Adrenal gland (tissue), 12 donors: Measurements from ENCODE around the gene PRKD1. TPM values are rescaled to one million over a fixed set of nuclear protein-coding genes. Genes with fewer than 3 reads are reported as not detected.

ENCODE experiments used
- DNase-seq, 7 donors: peaks; one replicate each; pipeline ENCODE4 v3.0.0-alpha.2; 2019 to 2020
- H3K27ac ChIP-seq, 5 donors: fragments of 200-600 bp; sonication (generic) in 4 of 5; 1 replicate in 3 of 5; 2 replicates in 2 of 5; pipeline versions ENCODE4 v1.5.1 to v1.8.0; 2016 to 2020; ENCODE audit warnings: mild to moderate bottlenecking in 1 of 5
- H3K27me3 ChIP-seq: fragments of 200-600 bp; 2 replicates; pipeline ENCODE4 v1.8.0; 2021
- H3K36me3 ChIP-seq, 2 donors: fragments of 200-600 bp; replicated peaks in 1 of 2; 1 replicate in 1 of 2; 2 replicates in 1 of 2; pipeline versions ENCODE4 v1.5.1 to v1.8.0; 2018 to 2022
- H3K4me1 ChIP-seq, 2 donors: fragments of 200-600 bp; replicated peaks in 1 of 2; 1 replicate in 1 of 2; 2 replicates in 1 of 2; pipeline versions ENCODE4 v1.5.1 to v1.8.0; 2018 to 2021
- H3K4me3 ChIP-seq, 4 donors: fragments of 200-600 bp; sonication (generic) in 3 of 4; one replicate each; pipeline ENCODE4 v1.5.1; 2016 to 2018
- H3K9me3 ChIP-seq, 3 donors: fragments of 200-600 bp; sonication (generic) in 1 of 3; replicated peaks in 1 of 3; 1 replicate in 2 of 3; 2 replicates in 1 of 3; pipeline versions ENCODE4 v1.5.1 to v1.8.0; 2016 to 2021
- POLR2A ChIP-seq, 2 donors: fragments of 450-650 bp; IDR thresholded peaks; one replicate each; pipeline ENCODE4 v1.6.1; 2017; ENCODE audit warnings: antibody characterized with exemption in 2 of 2, mild to moderate bottlenecking in 2 of 2, moderate library complexity in 1 of 2
- WGBS, 4 donors: extraction: QIAGEN DNeasy Blood & Tissue Kit in 2 of 4; methylation state at CpG; one replicate each; pipeline versions ENCODE4 v1.1.5 to v1.1.7; 2013 to 2017; 5-methylcytosine and 5-hydroxymethylcytosine counted together
- intact Hi-C, 2 donors: fragments of 100-400 bp; cut with DNase I; formaldehyde crosslinking; loops; one replicate each; pipeline versions ENCODE4 v1.14.1 to v1.15.0; 2022 to 2023
- polyA plus RNA-seq, 3 donors: library from polyadenylated mRNA; stranded (reverse); fragments of 200-250 nt in 2 of 3; fragments of 350-450 nt in 1 of 3; fragmentation: Illumina TruSeq in 1 of 3; extraction: RNeasy Lipid Tissue Mini Kit (QIAGEN cat#74804) in 1 of 3; gene quantifications; one replicate each; pipeline ENCODE4 v1.2.3, GENCODE V29; 2013 to 2014
- total RNA-seq, 9 donors: library from RNA; depleted of rRNA in 4 of 9; stranded (reverse); fragments of >200 nt in 4 of 9; fragments of 120-200 nt in 1 of 9; fragmentation: NEBNext Ultra II Directional in 1 of 9; extraction: Animal tissue kit (Norgen Biotek cat#: 25700) in 1 of 9; gene quantifications; one replicate each; pipeline versions ENCODE4 v1.1.0 to v1.2.4, GENCODE V29; 2013 to 2023
- TF ChIP-seq, protein P1 (sequence below), 6 experiments: fragments of 450-650 bp in 4 of 6; fragments of 200-600 bp in 2 of 6; sonication (generic) in 1 of 6; IDR thresholded peaks; 1 replicate in 5 of 6; 2 replicates in 1 of 6; pipeline versions ENCODE4 v1.5.1 to v1.8.0; 2016 to 2021; ENCODE audit warnings: antibody characterized with exemption in 6 of 6, mild to moderate bottlenecking in 2 of 6, moderate library complexity in 1 of 6
- donor health status: healthy with polysubstance abuse.
- donor health status: Bipolar disorder and iron deficiency.
- donor health status: DM: yes; HTN: yes; CAD: no.
- donor health status: DM: no; HTN: no; CAD: no.
- donor health status: DM: no; HTN: no; CAD: no.
- donor health status: DM: yes; HTN: yes; CAD: no.

PRKD1 gene
- total and polyA plus RNA-seq, 12 donors = 6.9 to 30.1 (median 22.0) TPM

- Histone ChIP-seq H3K4me3 (no peak overlapping the region), H3K27me3 (no peaks in the 10 kb centered on the region), H3K9me3 (no peaks in the 10 kb centered on the region), H3K36me3 (no peaks in the 10 kb centered on the region), H3K27ac (no peak overlapping the region), H3K4me1 (no peaks in the 10 kb centered on the region)
- no peak for DNase-seq
- intact Hi-C loops = no loop called here
- WGBS, 4 donors = 87 to 94% (median 90%) methylated on average over 4 of the region's 4 CpGs
- no peak for TF ChIP-seq POLR2A (IDR thresholded peaks at IDR 0.05)
- TF ChIP-seq, protein P1, sequence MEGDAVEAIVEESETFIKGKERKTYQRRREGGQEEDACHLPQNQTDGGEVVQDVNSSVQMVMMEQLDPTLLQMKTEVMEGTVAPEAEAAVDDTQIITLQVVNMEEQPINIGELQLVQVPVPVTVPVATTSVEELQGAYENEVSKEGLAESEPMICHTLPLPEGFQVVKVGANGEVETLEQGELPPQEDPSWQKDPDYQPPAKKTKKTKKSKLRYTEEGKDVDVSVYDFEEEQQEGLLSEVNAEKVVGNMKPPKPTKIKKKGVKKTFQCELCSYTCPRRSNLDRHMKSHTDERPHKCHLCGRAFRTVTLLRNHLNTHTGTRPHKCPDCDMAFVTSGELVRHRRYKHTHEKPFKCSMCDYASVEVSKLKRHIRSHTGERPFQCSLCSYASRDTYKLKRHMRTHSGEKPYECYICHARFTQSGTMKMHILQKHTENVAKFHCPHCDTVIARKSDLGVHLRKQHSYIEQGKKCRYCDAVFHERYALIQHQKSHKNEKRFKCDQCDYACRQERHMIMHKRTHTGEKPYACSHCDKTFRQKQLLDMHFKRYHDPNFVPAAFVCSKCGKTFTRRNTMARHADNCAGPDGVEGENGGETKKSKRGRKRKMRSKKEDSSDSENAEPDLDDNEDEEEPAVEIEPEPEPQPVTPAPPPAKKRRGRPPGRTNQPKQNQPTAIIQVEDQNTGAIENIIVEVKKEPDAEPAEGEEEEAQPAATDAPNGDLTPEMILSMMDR (IDR thresholded peaks at IDR 0.05) = no peak
Observed at GRCh38 chr14:29896354-29896821, 31.3 kb downstream of the PRKD1 start.

- H3K9me3 ChIP-seq = no peaks in the 10 kb centered on the region
- WGBS, 4 donors = 82 to 94% (median 85%) methylated on average over 7 of the region's 7 CpGs
- H3K27me3 ChIP-seq = no peaks in the 10 kb centered on the region
- no peak overlapping the region for H3K4me3 ChIP-seq
- no peak overlapping the region for H3K27ac ChIP-seq
- no peak for DNase-seq
- no peaks in the 10 kb centered on the region for H3K4me1 ChIP-seq
- intact Hi-C loops = no loop called here
- no peak for TF ChIP-seq POLR2A (IDR thresholded peaks at IDR 0.05)
- TF ChIP-seq, protein P1 (IDR thresholded peaks at IDR 0.05) = no peak
- H3K36me3 ChIP-seq = no peaks in the 10 kb centered on the region
Observed at GRCh38 chr14:29895591-29896083, 32.0 kb downstream of the PRKD1 start.

- no peak for DNase-seq
- TF ChIP-seq, protein P1 (IDR thresholded peaks at IDR 0.05) = no peak
- no peak for TF ChIP-seq POLR2A (IDR thresholded peaks at IDR 0.05)
- no peaks in the 10 kb centered on the region for H3K9me3 ChIP-seq
- H3K4me3 ChIP-seq = no peak overlapping the region
- H3K36me3 ChIP-seq = no peaks in the 10 kb centered on the region
- no peak overlapping the region for H3K27ac ChIP-seq
- no peaks in the 10 kb centered on the region for H3K4me1 ChIP-seq
- no peaks in the 10 kb centered on the region for H3K27me3 ChIP-seq
- WGBS, 4 donors = 93 to 97% (median 94%) methylated on average over 3 of the region's 3 CpGs
- intact Hi-C loops = no loop called here
Observed at GRCh38 chr14:29893989-29894388, 33.7 kb downstream of the PRKD1 start.

- DNase-seq = no peak
- no peak overlapping the region for H3K4me3 ChIP-seq
- no peak overlapping the region for H3K27ac ChIP-seq
- no peaks in the 10 kb centered on the region for H3K36me3 ChIP-seq
- H3K4me1 ChIP-seq = no peaks in the 10 kb centered on the region
- no peaks in the 10 kb centered on the region for H3K27me3 ChIP-seq
- intact Hi-C loops = no loop called here
- TF ChIP-seq, protein P1 (IDR thresholded peaks at IDR 0.05) = no peak
- no peak for TF ChIP-seq POLR2A (IDR thresholded peaks at IDR 0.05)
- no peaks in the 10 kb centered on the region for H3K9me3 ChIP-seq
Observed at GRCh38 chr14:29892327-29892726, 35.3 kb downstream of the PRKD1 start.
